Kidney (tissue), 14 donors: ENCODE measurements around the gene ROBO3. TPM values are rescaled to one million over a fixed set of nuclear protein-coding genes. Genes with fewer than 3 reads are reported as not detected.

Experiments
- DNase-seq, 5 donors: peaks; one replicate each; pipeline ENCODE4 v3.0.0-alpha.2; 2013 to 2020
- FAIRE-seq: peaks from 2 replicates; lab custom pipeline; 2012; peaks lifted over from hg19 to GRCh38; lab: Jason Lieb, UNC
- H3K27ac ChIP-seq, 2 donors: one replicate each; pipeline ENCODE4 v1.7.0; 2013; ENCODE audit warnings: low read depth in 2 of 2, low read length in 2 of 2, inconsistent platforms in 1 of 2
- H3K27me3 ChIP-seq: one replicate; pipeline ENCODE4 v1.7.1; 2013; ENCODE audit warnings: low read length, inconsistent platforms; ENCODE audit not compliant: control insufficient read depth, insufficient read depth
- H3K36me3 ChIP-seq, 3 donors: one replicate each; pipeline versions ENCODE4 v1.7.0 to v1.7.1; 2013; ENCODE audit warnings: low read length in 3 of 3, control low read depth in 1 of 3, inconsistent platforms in 1 of 3; ENCODE audit not compliant: insufficient read depth in 3 of 3, control insufficient read depth in 2 of 3
- H3K4me1 ChIP-seq, 3 donors: one replicate each; pipeline versions ENCODE4 v1.7.0 to v1.7.1; 2013; ENCODE audit warnings: low read length in 3 of 3, inconsistent platforms in 1 of 3, low read depth in 1 of 3; ENCODE audit not compliant: control insufficient read depth in 2 of 3, insufficient read depth in 2 of 3
- H3K4me3 ChIP-seq, 3 donors: one replicate each; pipeline versions ENCODE4 v1.7.0 to v1.8.1; 2013; ENCODE audit warnings: low read length in 3 of 3, control low read depth in 1 of 3, inconsistent platforms in 1 of 3
- H3K9ac ChIP-seq, 3 donors: one replicate each; pipeline versions ENCODE4 v1.7.0 to v1.7.1; 2013; ENCODE audit warnings: low read length in 3 of 3, control low read depth in 1 of 3, inconsistent platforms in 1 of 3
- H3K9me3 ChIP-seq, 3 donors: one replicate each; pipeline versions ENCODE4 v1.7.0 to v1.7.1; 2013; ENCODE audit warnings: low read length in 3 of 3, control low read depth in 1 of 3, inconsistent platforms in 1 of 3; ENCODE audit not compliant: control insufficient read depth in 2 of 3, insufficient read depth in 1 of 3
- intact Hi-C: fragments of 100-400 bp; cut with DNase I; formaldehyde crosslinking; loops from one replicate; pipeline ENCODE4 v1.11.1; 2022
- polyA plus RNA-seq: library from polyadenylated mRNA; stranded (reverse); fragments of 350-450 nt; fragmentation: Illumina TruSeq; extraction: RNeasy Lipid Tissue Mini Kit (QIAGEN cat#74804); gene quantifications from one replicate; pipeline ENCODE4 v1.2.3, GENCODE V29; 2014; ENCODE audit warnings: low read depth, low replicate concordance; ENCODE audit not compliant: insufficient read depth
- total RNA-seq: library from RNA; stranded (reverse); fragmentation: NEBNext Ultra II Directional; extraction: Animal tissue kit (Norgen Biotek cat#: 25700); gene quantifications from one replicate; pipeline ENCODE4 v1.2.1, GENCODE V29; 2021
- TF ChIP-seq, protein P1 (sequence below): IDR thresholded peaks from 3 replicates; pipeline ENCODE4 v1.5.1; 2012; ENCODE audit warnings: mild to moderate bottlenecking, moderate library complexity, borderline replicate concordance; ENCODE audit not compliant: insufficient read depth; ENCODE audit errors: extremely low read depth
- donor health status: control.
- donor health status: control.
- donor health status: control.
- donor health status: control.
- donor health status: control.
- donor health status: DM: yes; HTN: yes; CAD: no.
- donor health status: Normal renal cell carcinoma (clear cell type).

ROBO3 gene
- total and polyA plus RNA-seq, 2 donors from 2014 or later, result 8.7 to 12.3 TPM

DNA sequence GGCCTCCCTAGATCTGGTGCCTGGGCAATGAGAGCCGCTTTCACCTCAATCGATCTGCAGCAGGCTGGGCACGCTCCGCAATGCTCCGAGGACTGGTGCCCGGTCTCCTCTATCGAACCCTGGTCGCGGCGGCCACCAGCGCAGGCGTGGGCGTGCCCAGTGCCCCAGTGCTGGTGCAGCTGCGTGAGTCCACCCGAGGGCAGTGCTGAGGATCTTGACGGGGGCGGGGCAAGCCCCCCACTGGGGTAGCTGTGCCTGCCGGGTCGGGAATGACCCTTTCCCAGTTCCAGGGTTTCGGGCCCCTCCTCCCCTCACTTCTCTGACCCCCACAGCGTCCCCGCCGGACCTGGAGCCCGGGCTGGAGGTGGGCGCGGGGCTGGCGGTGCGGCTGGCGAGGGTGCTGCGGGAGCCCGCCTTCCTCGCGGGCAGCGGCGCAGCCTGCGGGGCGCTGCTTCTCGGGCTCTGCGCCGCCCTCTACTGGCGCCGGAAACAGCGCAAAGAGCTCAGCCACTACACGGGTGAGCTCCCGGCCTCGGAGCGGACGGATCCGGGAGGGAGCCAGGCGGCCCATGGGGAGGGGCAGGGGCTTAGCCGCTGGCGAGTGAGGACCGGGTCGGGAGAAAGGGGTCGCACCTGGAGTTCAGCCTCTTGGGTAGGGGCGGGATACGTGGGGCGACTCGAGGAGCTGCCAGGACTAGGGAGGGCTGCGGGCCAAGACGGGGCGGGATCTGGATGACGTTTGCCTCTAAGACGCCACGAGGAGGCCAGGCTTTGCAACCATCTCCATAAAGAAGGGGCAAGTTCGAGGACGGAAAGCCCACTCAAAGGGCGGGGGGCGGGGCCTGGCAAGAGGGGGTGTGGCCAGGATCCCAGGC, 10.9 kb downstream of the ROBO3 start:
- FAIRE-seq (no peak), DNase-seq (peak; percentile 94 to 97 (median 95))
- H3K4me3 ChIP-seq, result peak overlapping the region; percentile 57 to 73 (median 72)
- H3K9me3 ChIP-seq, result no peaks in the 10 kb centered on the region
- no peaks in the 10 kb centered on the region for H3K36me3 ChIP-seq
- TF ChIP-seq, protein P1, sequence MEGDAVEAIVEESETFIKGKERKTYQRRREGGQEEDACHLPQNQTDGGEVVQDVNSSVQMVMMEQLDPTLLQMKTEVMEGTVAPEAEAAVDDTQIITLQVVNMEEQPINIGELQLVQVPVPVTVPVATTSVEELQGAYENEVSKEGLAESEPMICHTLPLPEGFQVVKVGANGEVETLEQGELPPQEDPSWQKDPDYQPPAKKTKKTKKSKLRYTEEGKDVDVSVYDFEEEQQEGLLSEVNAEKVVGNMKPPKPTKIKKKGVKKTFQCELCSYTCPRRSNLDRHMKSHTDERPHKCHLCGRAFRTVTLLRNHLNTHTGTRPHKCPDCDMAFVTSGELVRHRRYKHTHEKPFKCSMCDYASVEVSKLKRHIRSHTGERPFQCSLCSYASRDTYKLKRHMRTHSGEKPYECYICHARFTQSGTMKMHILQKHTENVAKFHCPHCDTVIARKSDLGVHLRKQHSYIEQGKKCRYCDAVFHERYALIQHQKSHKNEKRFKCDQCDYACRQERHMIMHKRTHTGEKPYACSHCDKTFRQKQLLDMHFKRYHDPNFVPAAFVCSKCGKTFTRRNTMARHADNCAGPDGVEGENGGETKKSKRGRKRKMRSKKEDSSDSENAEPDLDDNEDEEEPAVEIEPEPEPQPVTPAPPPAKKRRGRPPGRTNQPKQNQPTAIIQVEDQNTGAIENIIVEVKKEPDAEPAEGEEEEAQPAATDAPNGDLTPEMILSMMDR, result peak; percentile 70
- intact Hi-C loops, result no loop called here
- H3K27me3 ChIP-seq, result peaks cover 12% of the 10 kb centered on the region
- H3K4me1 ChIP-seq, result peaks cover 0 to 5% (median 4%) of the 10 kb centered on the region in 3 donors
- H3K27ac ChIP-seq, result peak overlapping the region; percentile 80 to 96
- peak overlapping the region in 2 of 3 donors; percentile 65 to 69 for H3K9ac ChIP-seq

DNA sequence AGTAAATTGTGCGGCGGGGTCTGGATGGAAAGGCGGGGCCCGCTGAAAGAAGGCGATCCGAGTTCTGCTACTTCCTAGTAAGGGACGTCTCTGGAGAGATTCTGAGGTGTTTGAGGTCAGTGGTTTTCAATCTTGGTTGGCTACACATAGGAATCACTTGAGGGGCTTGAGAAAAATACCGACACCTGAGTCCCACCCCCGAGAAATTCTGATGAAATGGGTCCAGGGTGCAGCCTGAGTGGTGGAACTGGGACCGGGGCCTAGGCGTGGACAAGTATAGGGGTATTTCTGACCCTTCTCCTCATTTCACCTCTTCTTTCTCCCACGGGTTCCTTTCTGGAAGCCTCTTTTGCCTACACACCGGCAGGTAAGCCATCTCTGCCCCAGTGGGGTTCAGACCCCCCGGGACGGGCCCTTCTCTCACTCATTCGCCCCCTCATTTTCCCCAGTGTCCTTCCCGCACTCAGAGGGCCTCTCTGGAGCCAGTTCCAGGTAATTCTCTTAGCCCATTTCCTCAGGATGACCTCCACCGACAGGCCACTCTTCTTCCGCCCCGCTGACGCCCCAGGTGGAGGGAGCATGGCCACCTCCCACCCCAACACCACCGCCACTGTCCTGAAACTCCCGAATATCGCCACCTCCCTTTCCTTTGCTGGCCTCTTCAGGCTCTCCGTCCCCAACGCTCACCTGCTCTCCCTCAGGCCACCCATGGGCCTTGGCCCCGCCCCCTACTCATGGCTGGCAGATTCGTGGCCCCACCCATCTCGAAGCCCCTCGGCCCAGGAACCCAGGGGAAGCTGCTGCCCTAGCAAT, 11.8 kb downstream of the ROBO3 start:
- Histone ChIP-seq H3K27me3 (peaks cover 7% of the 10 kb centered on the region), H3K9me3 (no peaks in the 10 kb centered on the region), H3K36me3 (no peaks in the 10 kb centered on the region), H3K4me1 (peaks cover 0 to 5% (median 4%) of the 10 kb centered on the region in 3 donors), H3K4me3 (peak overlapping the region in 2 of 3 donors; percentile 57 to 73), H3K9ac (peak overlapping the region in 1 of 3 donors; percentile 7), H3K27ac (peak overlapping the region; percentile 80 to 96)
- intact Hi-C loops, result no loop called here
- no peak for FAIRE-seq
- TF ChIP-seq, protein P1, result no peak
- peak in 1 of 5 donors; percentile 77 for DNase-seq

DNA sequence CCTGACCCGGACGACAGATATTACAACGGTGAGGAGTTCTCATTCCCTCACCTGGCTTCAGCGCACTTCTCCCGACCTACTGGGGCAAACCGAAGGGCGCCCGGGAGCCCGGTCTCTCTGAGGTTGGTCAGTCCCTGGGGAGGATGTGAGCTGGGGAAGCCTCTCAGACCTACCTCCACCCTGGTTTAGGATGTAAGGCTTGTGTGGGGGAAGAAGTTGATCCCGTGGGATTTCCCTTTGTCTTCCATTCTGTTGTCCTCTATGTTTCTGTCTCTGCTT, 12.3 kb downstream of the ROBO3 start:
- Histone ChIP-seq H3K9me3 (no peaks in the 10 kb centered on the region), H3K27ac (no peak overlapping the region), H3K4me1 (peaks cover 0 to 9% (median 4%) of the 10 kb centered on the region in 3 donors), H3K9ac (peak overlapping the region in 1 of 3 donors; percentile 7), H3K4me3 (peak overlapping the region in 2 of 3 donors; percentile 7 to 73), H3K36me3 (no peaks in the 10 kb centered on the region), H3K27me3 (peaks cover 5% of the 10 kb centered on the region)
- intact Hi-C loops, result no loop called here
- DNase-seq, result no peak
- TF ChIP-seq, protein P1, result no peak
- no peak for FAIRE-seq
